ENCODE measurements around the gene VEGFD.
"Not testable (repeated sequence)": the region's sequence is repeated elsewhere in the genome, so short reads cannot be mapped to it uniquely, and the experiment has no call there.

The VEGFD gene

GRCh38 chrX:15305899-15306298, 78.3 kb downstream of the VEGFD start:
- DNase-seq (ENCODE audit: low read depth in 2 of 2): not testable (repeated sequence)

- no peak for DNase-seq (ENCODE audit: low read depth in 2 of 2)
Observed at GRCh38 chrX:15301924-15302323, 82.3 kb downstream of the VEGFD start.

GRCh38 chrX:15299941-15300851, 84.0 kb downstream of the VEGFD start:
- no peak for DNase-seq (ENCODE audit: low read depth in 2 of 2)

GRCh38 chrX:15298780-15299179, 85.4 kb downstream of the VEGFD start:
- DNase-seq (ENCODE audit: low read depth in 2 of 2): no peak

- no peak for DNase-seq (ENCODE audit: low read depth in 2 of 2)
Observed at GRCh38 chrX:15298201-15298600, 86.0 kb downstream of the VEGFD start.

Data from stimulated activated CD4-positive, alpha-beta T cell treated with anti-CD3 and anti-CD28 coated beads, Interleukin-12 subunit alpha, Interleukin-12 subunit beta, amount 100 ng/mL, for 24 hours (primary cell).